ENCODE measurements around the gene LCE3B.
A peak's percentile ranks its signal among the peaks of the same experiment; 100 is the strongest.
"Not testable (repeated sequence)": the region's sequence is repeated elsewhere in the genome, so short reads cannot be mapped to it uniquely, and the experiment has no call there.

The LCE3B gene, protein sequence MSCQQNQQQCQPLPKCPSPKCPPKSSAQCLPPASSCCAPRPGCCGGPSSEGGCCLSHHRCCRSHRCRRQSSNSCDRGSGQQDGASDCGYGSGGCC

DNA sequence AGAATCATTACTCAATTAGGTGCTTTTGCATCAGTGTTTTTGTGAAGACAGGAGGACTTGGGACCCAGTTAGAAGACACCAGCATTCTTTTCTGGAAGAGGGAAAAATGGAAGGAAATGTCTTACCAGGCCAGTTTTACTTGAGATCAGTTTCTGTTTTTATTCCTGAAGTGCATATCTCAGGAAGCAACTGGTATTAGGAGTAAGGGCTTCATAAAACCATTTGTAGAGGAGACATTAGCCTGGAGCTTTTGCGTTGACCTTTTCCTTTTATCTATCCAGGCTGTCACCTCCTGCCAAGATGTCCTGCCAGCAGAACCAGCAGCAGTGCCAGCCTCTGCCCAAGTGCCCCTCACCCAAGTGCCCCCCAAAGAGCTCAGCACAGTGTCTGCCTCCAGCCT lies at the start of gene LCE3B:
Gene LCE3B, plus strand, starts transcription at position 301 of the 400 bp plus-strand sequence. Its CDS starts 0 bp downstream, at position 301.
- DNase-seq = no peak

DNA sequence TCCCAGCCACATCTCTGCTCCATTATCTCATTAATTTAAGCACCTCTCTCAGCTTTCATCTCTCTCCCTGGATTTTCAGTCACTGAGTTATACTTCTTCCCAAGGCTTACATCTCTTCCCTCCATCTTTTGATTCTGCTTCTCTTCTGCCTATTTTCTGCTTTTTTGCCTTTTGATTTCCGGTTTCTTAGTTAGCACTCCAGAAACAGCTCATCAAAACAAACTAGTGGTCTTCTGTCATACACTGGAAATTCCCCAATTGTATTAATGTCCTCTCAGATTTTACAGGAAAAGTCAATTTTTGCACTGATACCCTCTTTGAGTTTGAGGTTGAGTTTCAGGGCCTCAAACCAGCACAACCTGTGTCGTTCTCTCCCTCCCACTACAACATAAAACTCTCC lies 48.5 kb upstream of the LCE3B start:
- no peak for DNase-seq

DNA sequence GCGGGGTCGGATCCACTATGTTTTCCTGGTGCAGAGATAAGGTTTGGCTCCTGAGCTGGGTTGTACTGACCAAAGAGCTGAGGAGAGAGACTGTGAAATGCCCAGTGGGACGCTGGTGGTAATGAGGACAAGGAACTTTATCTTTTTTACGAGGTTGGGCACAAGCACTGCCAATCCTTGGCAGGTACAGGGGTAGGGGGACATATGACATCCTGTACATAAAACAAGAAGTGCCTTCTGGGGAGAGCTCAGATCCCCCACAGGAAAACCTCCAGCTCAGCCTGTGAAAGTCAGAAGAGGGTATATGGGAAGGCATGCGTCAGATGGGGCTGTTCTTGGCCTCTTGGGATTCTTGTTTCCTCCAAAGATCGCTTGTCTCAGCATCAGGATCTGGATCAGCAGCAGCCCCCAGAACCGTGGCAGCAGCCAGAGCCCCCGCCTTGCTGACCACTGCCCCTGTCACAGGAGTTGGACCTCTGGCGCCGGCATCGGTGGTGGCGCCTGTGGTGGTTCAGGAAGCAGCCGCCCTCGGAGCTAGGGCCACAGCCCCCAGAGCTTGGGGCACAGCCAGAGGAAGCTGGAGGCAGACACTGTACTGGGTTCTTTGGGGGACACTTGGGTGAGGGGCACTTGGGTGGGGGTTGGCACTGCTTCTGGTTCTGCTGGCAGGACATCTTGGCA lies 47.9 kb upstream of the LCE3B start:
- DNase-seq = no peak

DNA sequence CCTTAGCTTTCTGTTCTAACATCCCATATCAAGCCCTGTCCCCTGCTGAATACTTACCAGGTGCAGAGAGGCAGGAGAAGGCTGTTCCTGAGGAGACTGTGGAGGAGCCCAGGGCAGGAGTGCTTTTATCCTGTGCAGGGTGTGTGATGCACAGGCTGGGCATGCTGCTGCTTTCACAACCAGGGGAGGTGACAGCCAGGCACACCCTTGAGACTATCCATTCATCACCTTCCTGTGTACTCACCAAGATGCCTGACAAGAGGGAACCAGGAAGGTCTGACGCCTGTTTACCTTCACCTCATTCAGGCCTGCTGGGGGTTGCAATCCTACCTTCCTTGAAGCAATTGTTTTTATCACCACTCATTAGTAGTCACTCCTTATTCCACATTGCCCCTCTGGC lies 46.9 kb upstream of the LCE3B start, which contains the start of gene LCE3E:
Gene LCE3E, minus strand, starts transcription at position 100 of the 400 bp plus-strand sequence. CDS start 572 bp downstream, outside the sequence.
- DNase-seq = no peak

DNA sequence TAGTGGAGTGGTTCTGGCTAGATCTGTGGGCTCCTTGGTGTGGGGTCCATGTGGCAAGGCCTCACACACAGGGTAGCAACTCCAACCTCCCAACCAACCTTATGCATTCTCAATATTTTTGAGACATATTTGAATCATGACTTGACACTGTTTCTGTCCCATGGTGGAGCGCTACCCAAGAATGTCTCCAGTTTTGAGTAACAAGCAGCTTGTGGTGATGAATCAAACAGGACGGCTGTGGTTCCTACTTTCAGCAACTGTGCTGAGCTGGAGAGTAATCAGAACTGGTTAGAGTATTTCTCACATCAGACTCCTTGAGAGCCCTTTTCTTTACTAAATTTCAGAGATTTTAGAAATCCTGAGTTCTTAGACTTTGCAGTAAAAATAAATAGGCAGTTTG lies 36.4 kb upstream of the LCE3B start:
- no peak for DNase-seq

DNA sequence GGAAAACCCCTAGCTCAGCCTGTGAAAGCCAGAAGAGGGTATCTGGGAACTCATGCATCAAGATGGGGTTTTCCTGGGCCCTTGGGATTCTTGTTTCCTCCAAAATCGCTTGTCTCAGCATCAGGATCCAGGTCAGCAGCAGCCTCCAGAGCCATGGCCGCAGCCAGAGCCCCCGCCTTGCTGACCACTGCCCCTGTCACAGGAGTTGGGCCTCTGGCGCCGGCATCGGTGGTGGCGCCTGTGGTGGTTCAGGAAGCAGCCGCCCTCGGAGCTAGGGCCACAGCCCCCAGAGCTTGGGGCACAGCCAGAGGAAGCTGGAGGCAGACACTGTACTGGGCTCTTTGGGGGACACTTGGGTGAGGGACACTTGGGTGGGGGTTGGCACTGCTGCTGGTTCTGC lies 34.1 kb upstream of the LCE3B start:
- DNase-seq = not testable (repeated sequence)

DNA sequence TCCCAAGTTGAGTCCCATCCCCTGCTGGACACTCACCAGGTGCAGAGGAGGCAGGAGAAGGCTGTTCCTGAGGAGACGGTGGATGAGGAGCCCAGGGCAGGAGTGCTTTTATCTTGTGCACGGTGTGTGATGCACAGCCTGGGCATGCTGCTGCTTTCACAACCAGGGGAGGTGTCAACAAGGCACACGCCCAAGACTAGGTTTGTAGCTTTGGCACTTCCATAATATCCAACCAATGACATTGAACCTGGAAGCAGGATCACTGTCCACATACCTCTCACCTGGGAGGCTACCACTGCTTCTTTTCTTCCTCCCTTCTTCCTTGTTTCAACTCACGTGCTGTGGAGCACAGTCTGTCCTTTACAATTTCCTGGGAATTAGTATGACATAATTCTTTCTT lies 33.2 kb upstream of the LCE3B start, which contains the start of gene LCE3D:
Gene LCE3D, minus strand, starts transcription at position 84 of the 400 bp plus-strand sequence. CDS start 580 bp downstream, outside the sequence.
- no peak for DNase-seq

DNA sequence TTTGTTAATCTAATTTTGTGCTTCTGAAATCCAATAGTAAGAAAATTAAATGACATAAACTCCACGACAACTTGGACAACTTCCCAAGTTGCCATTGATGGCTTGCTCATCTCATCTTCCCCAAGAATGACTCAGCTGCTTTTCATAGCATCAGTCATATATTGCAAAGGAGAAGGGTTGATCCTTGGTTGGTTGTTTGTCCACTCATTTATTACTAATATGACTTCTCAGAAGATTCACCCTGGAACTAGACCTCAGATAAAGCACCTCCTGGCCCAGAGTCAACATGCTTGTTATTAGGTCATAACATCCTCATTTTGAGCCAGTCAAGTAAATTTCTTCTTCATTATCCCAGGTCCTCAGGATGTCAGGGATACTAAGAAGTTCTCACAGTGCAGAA lies 31.0 kb upstream of the LCE3B start:
- no peak for DNase-seq

DNA sequence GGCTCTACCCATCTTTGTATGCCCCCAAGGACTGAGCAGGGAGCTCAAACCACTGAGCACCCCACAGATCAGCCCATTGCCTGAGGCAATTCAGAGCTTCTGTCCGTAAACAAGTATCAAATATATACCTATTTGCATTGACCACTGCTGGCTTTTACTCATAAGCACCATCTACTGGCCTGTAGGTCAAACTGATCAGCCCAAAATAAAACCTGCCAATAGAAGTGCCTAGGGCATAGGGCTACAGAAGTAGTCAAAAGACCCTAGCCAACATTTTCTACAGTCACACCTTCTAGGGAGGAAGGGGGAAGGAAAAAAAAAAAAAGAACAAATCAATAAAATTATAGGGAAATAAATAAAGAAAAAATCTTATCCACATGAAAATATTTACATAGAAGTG lies 28.0 kb upstream of the LCE3B start:
- DNase-seq = no peak

DNA sequence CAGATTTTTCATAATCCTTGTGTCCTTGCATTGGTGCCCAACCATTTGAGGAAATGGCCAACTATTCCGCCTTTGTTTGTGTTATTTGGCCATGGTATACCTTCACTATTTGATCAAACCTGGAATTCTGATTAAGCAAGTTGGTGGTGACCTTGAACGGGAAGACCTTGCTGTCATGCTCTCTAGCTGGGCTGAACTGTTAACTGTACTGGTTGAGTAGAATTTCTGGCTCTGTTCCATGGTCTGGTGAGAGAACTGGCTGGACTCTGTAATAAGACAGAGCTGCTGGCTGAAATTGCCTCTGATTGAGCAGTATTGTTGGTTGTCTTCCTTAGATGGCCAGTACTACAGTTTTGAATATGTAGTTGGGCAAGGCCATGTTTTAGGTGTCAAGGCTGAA lies 16.6 kb upstream of the LCE3B start:
- DNase-seq = no peak

DNA sequence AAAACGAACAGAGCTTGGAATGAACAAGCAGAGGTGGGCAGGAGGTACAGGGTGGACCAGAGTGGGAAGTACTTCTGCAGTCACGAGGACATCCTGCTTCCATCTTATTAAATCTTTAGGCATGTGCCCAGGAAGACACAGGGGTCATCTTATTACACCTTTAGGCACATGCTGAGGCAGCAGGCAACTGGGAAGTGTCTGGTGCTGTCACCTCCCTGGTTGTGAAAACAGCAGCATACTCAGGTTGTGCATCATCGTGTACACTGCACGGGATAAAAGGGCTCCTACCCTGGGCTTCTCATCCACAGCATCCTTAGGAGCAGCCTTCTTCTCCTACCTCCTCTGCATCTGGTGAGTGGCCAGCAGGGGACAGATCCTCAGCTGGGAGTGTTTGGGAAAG lies 13.7 kb upstream of the LCE3B start, which contains the start of gene LCE3C:
Gene LCE3C, plus strand, starts transcription at position 301 of the 400 bp plus-strand sequence. CDS start 498 bp downstream, outside the sequence.
- no peak for DNase-seq

DNA sequence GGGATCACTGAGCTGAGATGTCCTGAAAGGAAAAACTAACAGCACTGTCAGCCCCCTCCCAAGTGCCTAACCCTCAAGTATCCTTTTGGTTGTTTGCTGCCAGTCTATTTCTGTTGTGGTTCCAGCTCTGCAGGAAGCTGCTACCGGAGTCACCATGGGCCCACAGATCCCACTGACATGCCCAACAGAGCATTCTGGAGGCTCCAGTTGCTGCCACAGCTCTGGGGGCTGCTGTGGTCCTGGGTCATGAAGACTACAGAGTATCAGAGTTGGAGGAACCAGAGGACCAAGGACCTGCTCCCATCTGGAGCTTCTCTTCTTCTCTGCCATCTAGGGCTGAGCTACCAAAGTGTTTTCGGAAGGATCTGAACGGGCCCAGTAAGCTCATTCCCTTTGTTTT lies 8.4 kb downstream of the LCE3B start:
- DNase-seq = no peak

DNA sequence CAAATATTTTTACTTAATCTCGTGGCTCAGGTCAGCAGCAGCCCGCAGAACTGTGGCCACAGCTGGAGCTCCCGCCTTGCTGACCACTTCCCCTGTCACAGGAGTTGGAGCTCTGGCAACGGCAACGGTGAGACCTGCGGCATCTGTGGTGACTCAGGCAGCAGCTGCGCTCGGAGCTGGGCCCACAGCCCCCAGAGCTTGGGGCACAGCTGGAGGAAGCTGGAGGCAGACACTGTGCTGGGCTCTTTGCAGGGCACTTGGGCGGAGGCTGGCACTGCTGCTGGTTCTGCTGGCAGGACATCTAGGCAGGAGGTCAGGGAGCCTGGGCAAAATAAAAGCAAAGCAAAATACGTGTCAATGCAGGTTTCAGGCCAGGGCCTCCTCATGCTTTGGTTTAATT lies 9.2 kb downstream of the LCE3B start, which contains the start of gene LCE3A:
Gene LCE3A, minus strand, starts transcription at position 301 of the 400 bp plus-strand sequence. Its CDS starts 0 bp downstream, at position 301.
- no peak for DNase-seq

DNA sequence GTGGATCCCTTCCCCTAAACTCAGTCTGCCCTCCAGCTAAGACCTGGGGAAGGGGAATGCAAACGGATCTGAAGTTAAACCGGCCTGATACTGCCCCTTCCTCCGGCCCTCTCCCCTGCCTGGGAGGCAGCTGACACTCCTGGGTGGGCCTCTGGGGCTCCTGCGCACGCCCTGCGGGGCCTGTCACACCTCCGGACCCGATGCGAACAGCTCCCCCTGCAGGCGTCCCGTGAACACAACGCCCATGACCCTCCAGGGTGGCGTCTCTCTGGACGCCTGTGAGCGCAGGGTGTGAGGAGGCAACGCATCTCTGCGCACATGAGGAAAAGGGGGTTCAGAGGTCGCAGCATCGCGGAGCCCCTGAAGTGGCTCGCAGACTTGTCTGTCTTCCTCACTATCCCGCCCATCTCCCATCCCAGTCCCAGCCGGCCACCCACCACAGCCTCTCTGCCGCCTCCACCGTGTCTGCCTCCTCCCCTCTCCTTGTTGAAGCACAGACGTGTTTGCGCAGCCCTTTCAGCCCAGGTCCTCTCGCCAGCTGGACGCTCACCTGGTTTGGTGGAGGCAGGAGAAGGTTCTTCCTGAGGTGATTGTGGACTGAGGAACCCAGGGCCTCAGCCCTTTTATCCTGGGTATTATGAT lies 9.7 kb downstream of the LCE3B start:
- no peak for DNase-seq

DNA sequence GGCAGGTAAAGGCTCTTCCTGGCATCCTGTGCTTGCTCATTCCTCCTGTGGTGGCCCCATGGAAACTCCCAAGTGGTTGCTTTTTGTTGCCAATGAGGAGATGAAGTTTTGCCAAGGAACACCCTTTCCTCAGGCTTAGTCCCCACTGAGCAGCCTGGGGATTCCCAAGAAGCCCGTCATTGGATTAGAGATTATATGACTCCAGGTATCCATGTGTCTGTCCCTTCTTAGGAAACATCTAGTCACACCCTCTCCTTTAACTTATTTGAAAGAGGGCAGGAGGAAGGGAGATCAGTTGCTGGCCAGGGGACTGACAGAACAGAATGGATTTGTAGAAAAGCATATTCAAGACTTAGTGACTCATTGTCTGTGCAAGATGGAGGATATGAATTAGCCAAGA lies 13.1 kb downstream of the LCE3B start:
- no peak for DNase-seq

DNA sequence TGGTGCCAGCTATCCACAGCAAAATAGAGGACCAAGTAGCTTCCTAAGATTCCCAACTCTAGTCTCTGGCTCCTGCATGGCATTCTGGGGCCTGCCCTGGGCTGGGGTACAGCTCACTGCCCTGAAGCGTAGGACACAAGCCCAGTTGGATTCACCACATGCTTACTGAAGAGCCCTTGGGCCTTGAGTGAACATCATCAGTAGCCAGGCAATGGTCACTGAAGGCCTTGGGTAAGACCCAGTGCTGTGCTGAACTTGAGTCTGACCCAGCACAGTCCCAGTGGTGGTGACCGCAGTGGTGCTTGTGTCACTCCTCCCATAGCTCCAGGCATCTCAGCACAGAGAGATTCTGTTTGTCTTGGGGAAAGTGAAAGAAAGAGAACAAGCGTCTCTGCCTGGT lies 17.0 kb downstream of the LCE3B start:
- no peak for DNase-seq

DNA sequence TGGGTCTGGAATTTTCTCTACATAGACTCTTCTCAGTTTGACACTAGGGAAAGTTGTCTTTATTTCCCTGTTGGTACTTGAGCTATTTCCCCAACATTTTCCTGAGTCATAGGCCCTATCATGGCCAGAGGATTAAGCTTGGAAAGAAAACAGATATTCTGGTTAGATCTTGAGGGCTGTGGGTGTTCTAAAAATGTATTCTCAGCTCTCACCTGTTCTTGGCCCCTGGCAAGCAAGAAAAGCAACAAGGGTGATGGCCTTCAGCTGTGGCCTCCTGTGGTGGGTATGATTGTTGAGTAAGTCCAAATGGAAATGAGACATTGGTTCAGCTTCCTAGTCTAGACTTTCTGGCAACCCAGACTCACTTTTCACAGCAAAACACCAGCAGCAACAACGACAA lies 26.7 kb downstream of the LCE3B start:
- DNase-seq = no peak

DNA sequence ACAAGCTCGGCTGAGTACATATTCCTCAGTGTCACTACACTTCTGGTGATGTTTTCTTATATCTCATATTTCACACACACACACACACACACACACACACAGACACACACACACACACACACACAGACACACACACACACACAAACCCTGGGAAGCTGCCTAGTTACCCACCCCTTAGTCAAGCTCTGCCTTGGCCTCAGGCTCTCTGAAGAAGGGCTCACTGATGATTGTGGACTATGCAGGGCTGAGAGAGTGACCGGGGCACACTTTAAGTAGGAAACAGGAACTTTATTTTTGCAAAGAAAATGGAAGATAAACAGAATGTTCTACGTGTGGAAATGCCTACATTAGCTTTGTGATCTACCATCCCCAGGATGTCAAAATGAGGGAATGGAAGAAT lies 30.3 kb downstream of the LCE3B start:
- DNase-seq = no peak

DNA sequence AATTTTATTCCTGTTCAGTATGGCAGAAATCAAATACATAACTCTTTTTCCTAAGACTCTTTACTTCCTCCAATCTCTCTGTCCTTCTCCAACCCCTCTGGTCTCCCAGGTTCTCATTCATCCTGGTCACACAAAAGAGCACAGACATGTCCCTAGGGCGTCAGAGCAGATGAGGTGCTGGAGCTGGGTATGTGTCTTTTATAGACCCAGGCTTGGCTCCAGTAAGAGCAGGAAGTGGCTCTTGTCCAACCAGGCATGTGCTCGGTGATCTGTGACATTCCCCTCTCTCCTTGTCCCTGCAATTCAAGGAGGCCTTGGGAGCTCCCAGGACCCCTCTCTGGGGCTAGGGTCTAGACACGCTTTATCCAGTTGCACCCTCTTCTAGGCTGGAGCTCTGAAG lies 31.5 kb downstream of the LCE3B start:
- DNase-seq = no peak

DNA sequence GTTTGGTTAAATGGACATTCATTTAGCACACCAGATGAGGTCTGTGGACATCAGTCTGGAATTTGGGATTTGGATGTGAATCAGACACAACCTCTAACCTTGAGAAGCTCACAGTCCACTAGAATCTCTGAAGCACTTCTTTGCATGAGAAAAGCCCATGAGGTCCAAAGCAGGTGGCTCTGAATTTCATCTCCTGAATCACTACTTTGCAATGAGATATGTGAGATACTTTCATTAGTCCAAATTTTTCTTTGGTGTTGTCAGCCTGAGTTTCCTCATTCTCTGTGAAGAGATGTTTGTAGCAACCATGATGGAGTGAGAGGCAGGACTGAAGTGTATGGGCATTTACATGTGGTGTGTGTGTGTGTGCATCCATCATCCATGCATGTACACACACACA lies 33.0 kb downstream of the LCE3B start:
- no peak for DNase-seq

DNA sequence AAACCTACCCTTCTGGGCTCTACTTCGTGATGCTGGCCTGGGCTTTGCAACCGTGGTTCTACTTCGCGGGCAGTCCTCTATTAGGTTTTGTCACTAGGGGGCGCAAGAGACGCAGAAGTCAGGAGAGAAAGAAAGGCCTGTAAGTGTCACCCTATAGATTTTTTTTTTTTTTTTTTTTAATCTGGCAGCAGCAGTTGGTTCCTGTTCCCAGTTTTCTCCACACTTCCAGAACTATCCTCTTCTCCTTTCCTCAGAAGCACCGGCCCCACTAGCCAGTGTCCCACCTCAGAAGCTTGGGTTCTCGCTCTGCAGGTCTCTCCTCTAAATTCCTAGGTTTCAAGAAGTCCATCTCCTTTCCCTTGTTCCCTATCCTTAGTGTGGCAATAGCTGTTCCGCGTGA lies 40.5 kb downstream of the LCE3B start:
- DNase-seq = peak; percentile 10 to 54

DNA sequence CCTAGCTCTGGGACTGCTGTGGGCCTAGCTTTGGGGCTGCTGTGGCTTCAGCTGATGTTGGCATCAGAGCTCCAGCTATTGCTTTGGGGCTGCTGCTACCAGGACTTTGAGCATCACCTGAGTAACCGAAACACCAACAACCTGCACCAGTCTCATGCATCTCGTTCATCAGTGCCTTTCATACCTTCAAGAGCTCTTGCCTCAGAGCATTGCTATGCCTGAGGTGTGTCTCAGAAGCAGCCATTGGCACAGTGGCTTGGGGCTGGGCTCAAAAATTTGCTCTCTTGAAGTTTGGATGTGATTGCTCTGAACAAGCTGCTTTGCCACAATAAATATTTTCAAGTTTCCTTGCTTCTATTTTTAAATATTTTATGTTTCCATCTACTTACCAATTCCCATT lies 42.8 kb downstream of the LCE3B start:
- no peak for DNase-seq

DNA sequence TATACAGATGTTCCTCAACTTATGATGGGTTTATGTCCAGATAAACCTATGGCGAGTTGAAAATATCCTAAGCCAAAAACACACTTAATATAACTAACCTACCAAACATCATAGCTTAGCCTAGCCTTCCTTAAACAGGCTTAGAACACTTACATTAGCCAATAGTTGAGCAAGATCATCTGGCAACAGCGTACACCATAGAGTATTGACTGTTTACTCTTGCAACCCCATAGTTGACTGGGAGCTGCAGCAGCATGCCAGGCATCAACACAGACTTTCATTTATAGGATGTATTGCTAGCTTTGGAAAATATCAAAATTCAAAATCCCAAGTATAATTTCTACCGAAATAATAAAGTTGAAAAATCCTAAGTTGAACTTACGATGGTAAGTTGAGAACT lies 44.1 kb downstream of the LCE3B start:
- DNase-seq = no peak

DNA sequence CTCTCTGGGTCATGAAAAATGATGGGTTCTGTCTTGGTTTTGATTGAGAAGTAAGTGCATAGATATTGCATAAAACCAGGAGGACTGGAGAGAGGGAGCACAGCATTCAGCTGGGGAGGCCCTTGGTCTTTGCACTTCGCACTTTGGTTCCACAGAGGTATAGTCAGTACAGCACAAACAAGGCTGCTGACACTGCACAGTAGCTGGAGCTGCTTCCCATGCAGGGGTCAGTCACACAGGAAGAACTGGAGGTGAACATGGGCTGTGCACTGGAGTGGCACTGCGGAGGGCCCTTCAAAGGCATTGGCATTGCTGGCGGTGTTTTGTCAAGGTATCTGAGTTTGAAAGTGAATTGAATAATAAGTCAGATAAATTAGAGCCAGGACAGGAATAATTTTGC lies 45.0 kb downstream of the LCE3B start:
- DNase-seq = no peak

Measured in CD4-positive, alpha-beta T cell treated with Interferon alpha-2 for 1 hour (primary cell).